HG03439 (cell line): ENCODE data around the gene BTK.

Source experiments
- ATAC-seq: cut with Tn5 transposase; IDR thresholded peaks from one replicate; pipeline ENCODE4 v1.9.1; 2021; ENCODE audit warnings: mild to moderate bottlenecking, moderate library complexity; ENCODE audit not compliant: unreplicated experiment

The BTK gene

GRCh38 chrX:101394372-101394771, 8.4 kb upstream of the BTK start:
- no peak for ATAC-seq

GRCh38 chrX:101393530-101394305, 7.7 kb upstream of the BTK start:
- ATAC-seq, result no peak

GRCh38 chrX:101391831-101392230, 5.8 kb upstream of the BTK start:
- no peak for ATAC-seq

GRCh38 chrX:101390664-101391525, 4.9 kb upstream of the BTK start, which contains the start of gene RPL36A:
TSS of gene RPL36A (plus strand) at chrX:101391011. CDS start at chrX:101391044, 33 bp downstream.
- peak; percentile 73 for ATAC-seq

GRCh38 chrX:101388604-101389003, 2.6 kb upstream of the BTK start:
- ATAC-seq, result no peak

GRCh38 chrX:101386542-101386885, 523 bp upstream of the BTK start:
- no peak for ATAC-seq

GRCh38 chrX:101385026-101385684, 836 bp downstream of the BTK start:
- ATAC-seq, result no peak

- peak; percentile 70 for ATAC-seq
These were observed 2.2 kb downstream of the BTK start for GRCh38 chrX:101383679-101384205.

- no peak for ATAC-seq
These were observed 8.4 kb downstream of the BTK start for GRCh38 chrX:101377547-101377946.

- no peak for ATAC-seq
These were observed 15.0 kb downstream of the BTK start for GRCh38 chrX:101370888-101371504.

- no peak for ATAC-seq
These were observed 16.3 kb downstream of the BTK start for GRCh38 chrX:101369687-101370086.

- no peak for ATAC-seq
These were observed 17.2 kb downstream of the BTK start for GRCh38 chrX:101368800-101369199.

- ATAC-seq, result no peak
These were observed 20.6 kb downstream of the BTK start for GRCh38 chrX:101365301-101365795.

- no peak for ATAC-seq
These were observed 23.2 kb downstream of the BTK start for GRCh38 chrX:101362757-101363156.

- no peak for ATAC-seq
These were observed 23.9 kb downstream of the BTK start for GRCh38 chrX:101362116-101362515.

GRCh38 chrX:101360390-101360789, 25.6 kb downstream of the BTK start:
- ATAC-seq, result no peak

- no peak for ATAC-seq
These were observed 26.0 kb downstream of the BTK start for GRCh38 chrX:101359966-101360365.

GRCh38 chrX:101357166-101357795, 28.7 kb downstream of the BTK start:
- no peak for ATAC-seq

GRCh38 chrX:101349193-101349562, 36.8 kb downstream of the BTK start:
- no peak for ATAC-seq
